SK-N-SH (cell line): ENCODE measurements around the gene COQ5.

Experiments used
- FOSL2 ChIP-seq: IDR thresholded peaks from 2 replicates; pipeline ENCODE4 v1.4.0; 2012; ENCODE audit warnings: low read depth, mild to moderate bottlenecking, moderate library complexity, borderline replicate concordance
- SIN3A ChIP-seq: IDR thresholded peaks from 2 replicates; pipeline ENCODE4 v1.6.1; 2012; ENCODE audit warnings: low read depth, mild to moderate bottlenecking, low read length, moderate library complexity, borderline replicate concordance
- TAF1 ChIP-seq: IDR thresholded peaks from 2 replicates; pipeline ENCODE4 v1.6.1; 2012; ENCODE audit warnings: low read depth, mild to moderate bottlenecking, low read length, moderate library complexity, borderline replicate concordance
- YY1 ChIP-seq: IDR thresholded peaks from 2 replicates; pipeline ENCODE4 v1.4.0; 2012; ENCODE audit warnings: low read depth, mild to moderate bottlenecking
- TF ChIP-seq, protein P1 (sequence below): fragments of 200-600 bp; sonication (generic); IDR thresholded peaks from 2 replicates; pipeline ENCODE4 v1.6.1; 2017; ENCODE audit warnings: antibody characterized with exemption, mild to moderate bottlenecking, moderate library complexity
- TF ChIP-seq, protein P2 (sequence below): IDR thresholded peaks from 2 replicates; pipeline ENCODE4; 2012
- TF ChIP-seq, protein P3 (sequence below): IDR thresholded peaks from 2 replicates; pipeline ENCODE4 v1.4.0; 2012; ENCODE audit warnings: low read depth
- TF ChIP-seq, protein P4 (sequence below): fragments of 150-350 bp; IDR thresholded peaks from 2 replicates; pipeline ENCODE4 v1.6.1; 2016; ENCODE audit warnings: mild to moderate bottlenecking, low read depth, low read length

DNA sequence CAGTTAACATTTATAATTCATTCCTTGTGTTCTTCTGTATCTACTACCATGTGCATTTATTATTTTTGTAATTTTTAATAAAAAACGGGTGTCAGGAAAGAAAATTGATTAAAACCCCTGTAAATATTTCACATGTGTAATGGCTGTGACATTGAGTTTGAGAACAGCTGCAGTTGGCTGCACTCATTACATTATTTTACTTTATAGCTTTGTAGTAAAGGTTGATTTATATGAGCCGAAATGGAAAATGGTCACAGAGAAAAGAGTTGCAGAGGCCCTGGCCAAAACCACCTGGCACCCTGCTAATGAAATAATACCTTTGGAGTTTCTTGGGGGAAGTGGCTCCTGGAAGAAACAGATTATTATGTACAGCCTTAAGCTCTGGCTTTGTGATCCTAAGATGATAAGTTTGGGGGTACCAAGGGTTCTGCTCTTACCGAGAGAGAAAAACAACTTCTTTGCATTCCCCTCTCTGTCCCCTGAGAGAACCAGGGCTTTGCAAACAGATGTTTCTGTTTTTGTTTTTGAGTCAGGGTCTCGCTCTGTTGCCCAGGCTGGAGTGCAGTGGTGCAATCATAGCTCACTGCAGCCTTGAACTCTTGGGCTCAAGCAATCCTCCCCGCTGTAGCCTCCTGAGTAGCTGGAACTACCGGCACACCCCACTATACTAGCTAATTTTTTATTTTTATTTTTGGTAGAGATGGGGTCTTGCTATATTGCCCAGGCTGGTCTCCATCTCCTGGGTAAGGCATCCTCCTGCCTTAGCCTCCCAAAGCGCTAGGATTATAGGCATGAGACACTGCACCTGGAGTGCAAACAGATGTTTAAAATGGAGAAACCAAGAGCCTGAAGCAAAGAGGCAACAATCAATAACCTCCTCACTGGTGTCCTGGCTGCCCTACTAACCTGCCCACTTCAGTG lies 42.7 kb downstream of the COQ5 start:
- TF ChIP-seq, protein P1, sequence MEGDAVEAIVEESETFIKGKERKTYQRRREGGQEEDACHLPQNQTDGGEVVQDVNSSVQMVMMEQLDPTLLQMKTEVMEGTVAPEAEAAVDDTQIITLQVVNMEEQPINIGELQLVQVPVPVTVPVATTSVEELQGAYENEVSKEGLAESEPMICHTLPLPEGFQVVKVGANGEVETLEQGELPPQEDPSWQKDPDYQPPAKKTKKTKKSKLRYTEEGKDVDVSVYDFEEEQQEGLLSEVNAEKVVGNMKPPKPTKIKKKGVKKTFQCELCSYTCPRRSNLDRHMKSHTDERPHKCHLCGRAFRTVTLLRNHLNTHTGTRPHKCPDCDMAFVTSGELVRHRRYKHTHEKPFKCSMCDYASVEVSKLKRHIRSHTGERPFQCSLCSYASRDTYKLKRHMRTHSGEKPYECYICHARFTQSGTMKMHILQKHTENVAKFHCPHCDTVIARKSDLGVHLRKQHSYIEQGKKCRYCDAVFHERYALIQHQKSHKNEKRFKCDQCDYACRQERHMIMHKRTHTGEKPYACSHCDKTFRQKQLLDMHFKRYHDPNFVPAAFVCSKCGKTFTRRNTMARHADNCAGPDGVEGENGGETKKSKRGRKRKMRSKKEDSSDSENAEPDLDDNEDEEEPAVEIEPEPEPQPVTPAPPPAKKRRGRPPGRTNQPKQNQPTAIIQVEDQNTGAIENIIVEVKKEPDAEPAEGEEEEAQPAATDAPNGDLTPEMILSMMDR: no peak
- TF ChIP-seq, protein P2, sequence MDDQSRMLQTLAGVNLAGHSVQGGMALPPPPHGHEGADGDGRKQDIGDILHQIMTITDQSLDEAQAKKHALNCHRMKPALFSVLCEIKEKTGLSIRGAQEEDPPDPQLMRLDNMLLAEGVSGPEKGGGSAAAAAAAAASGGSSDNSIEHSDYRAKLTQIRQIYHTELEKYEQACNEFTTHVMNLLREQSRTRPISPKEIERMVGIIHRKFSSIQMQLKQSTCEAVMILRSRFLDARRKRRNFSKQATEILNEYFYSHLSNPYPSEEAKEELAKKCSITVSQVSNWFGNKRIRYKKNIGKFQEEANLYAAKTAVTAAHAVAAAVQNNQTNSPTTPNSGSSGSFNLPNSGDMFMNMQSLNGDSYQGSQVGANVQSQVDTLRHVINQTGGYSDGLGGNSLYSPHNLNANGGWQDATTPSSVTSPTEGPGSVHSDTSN: no peak
- TF ChIP-seq, protein P3, sequence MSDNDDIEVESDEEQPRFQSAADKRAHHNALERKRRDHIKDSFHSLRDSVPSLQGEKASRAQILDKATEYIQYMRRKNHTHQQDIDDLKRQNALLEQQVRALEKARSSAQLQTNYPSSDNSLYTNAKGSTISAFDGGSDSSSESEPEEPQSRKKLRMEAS: no peak
- TF ChIP-seq TAF1: no peak
- no peak for TF ChIP-seq SIN3A
- TF ChIP-seq FOSL2: no peak
- no peak for TF ChIP-seq YY1
- TF ChIP-seq, protein P4, sequence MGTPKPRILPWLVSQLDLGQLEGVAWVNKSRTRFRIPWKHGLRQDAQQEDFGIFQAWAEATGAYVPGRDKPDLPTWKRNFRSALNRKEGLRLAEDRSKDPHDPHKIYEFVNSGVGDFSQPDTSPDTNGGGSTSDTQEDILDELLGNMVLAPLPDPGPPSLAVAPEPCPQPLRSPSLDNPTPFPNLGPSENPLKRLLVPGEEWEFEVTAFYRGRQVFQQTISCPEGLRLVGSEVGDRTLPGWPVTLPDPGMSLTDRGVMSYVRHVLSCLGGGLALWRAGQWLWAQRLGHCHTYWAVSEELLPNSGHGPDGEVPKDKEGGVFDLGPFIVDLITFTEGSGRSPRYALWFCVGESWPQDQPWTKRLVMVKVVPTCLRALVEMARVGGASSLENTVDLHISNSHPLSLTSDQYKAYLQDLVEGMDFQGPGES: no peak
